Measurements from ENCODE around the gene GGT6.
A peak's percentile ranks its signal among the peaks of the same experiment; 100 is the strongest.

The GGT6 gene

DNA sequence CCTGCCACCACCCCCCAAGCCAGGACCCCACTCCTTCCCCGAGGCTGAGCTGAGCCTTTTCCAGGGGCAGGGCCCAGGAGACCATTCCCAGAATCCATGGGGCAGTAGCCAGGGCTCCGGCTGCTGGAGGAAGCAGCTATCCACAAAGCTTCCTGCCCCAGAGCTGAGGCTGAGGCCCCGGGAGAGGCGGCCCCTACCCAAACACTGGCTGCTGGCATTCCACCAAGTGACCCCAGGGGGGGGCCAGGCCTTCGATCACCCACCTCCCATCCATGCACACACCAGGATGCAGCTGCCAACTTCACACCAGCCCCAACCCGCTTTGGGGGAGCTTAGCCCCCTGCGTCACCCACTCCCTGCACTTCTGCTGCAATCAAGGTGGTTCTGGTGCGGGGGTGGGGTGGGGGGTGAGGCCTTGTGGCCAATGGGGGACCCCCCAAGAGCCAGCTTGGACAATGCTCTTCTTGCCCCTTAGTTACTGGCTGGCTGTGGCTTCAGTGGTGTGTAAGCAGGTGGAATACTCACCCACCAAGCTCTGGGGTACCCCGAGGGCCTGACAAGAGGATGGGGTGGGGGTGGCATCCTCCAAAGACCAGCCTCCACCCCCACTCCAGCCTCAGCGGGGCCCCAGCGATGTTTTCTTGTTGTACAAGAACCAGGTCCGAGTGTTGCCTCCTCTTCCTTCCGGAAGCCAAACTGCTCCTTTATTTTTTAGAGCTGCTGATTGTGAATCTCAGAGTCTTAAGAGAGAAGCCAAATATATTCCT is 22.0 kb downstream of the GGT6 start:
- H3K27me3 Mint-ChIP-seq (ENCODE audit: low read depth, poor library complexity) = no peaks in the 10 kb centered on the region
- no peak overlapping the region for H3K27ac Mint-ChIP-seq
- H3K4me1 Mint-ChIP-seq = peaks cover 44% of the 10 kb centered on the region

DNA sequence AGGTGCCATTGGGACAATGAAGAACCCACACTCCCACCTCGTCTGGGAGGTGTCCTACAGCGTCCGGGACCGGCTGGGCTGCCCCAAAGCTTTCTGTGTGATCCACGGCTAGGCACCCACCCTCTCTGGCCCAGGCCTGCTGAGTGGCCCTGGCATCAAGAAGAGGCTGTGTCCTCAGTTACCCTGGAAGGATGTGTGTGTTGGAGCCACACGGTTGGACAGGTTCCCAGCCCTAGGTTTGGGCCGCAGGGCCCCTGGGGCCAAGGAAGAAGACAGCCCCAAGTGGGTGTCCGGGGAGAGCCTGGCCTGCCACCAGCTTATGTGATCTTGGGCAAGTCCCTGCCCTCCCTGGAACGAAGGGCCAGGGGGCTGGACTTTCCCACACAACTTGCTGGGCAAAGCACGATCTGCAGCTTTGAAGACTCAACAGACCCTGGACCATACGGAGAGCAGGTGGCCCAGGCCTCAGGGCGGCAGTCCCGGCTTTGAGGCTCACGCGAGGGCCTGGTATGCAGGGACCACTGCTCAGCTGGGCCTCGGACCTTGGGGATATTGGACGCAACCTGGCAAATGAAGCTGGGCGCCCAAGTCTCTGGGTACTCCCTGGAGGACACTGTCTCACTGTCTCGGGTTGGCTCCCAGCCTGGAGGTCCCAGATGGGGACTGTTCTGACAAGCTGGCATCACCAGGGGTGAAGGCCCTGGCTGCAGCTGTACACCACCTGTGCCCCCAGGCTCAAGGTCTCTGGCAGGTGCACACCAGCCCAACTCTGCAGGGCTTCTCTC is 22.7 kb downstream of the GGT6 start:
- DNase-seq = no peak
- Mint-ChIP-seq H3K27me3 (ENCODE audit: low read depth, poor library complexity) (no peaks in the 10 kb centered on the region), H3K4me3 (no peak overlapping the region), H3K27ac (no peak overlapping the region), H3K36me3 (ENCODE audit: low read depth) (peaks cover 4% of the 10 kb centered on the region), H3K4me1 (peaks cover 44% of the 10 kb centered on the region), H3K9me3 (no peaks in the 10 kb centered on the region)
- TF ChIP-seq, protein P1, sequence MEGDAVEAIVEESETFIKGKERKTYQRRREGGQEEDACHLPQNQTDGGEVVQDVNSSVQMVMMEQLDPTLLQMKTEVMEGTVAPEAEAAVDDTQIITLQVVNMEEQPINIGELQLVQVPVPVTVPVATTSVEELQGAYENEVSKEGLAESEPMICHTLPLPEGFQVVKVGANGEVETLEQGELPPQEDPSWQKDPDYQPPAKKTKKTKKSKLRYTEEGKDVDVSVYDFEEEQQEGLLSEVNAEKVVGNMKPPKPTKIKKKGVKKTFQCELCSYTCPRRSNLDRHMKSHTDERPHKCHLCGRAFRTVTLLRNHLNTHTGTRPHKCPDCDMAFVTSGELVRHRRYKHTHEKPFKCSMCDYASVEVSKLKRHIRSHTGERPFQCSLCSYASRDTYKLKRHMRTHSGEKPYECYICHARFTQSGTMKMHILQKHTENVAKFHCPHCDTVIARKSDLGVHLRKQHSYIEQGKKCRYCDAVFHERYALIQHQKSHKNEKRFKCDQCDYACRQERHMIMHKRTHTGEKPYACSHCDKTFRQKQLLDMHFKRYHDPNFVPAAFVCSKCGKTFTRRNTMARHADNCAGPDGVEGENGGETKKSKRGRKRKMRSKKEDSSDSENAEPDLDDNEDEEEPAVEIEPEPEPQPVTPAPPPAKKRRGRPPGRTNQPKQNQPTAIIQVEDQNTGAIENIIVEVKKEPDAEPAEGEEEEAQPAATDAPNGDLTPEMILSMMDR (IDR thresholded peaks at IDR 0.05) = no peak

More for the DNA sequence above, 22.0 kb downstream of the GGT6 start:
- Mint-ChIP-seq H3K36me3 (ENCODE audit: low read depth) (peaks cover 4% of the 10 kb centered on the region), H3K9me3 (no peaks in the 10 kb centered on the region), H3K4me3 (no peak overlapping the region)
- no peak for DNase-seq
- TF ChIP-seq, protein P1 (IDR thresholded peaks at IDR 0.05) = no peak

DNA sequence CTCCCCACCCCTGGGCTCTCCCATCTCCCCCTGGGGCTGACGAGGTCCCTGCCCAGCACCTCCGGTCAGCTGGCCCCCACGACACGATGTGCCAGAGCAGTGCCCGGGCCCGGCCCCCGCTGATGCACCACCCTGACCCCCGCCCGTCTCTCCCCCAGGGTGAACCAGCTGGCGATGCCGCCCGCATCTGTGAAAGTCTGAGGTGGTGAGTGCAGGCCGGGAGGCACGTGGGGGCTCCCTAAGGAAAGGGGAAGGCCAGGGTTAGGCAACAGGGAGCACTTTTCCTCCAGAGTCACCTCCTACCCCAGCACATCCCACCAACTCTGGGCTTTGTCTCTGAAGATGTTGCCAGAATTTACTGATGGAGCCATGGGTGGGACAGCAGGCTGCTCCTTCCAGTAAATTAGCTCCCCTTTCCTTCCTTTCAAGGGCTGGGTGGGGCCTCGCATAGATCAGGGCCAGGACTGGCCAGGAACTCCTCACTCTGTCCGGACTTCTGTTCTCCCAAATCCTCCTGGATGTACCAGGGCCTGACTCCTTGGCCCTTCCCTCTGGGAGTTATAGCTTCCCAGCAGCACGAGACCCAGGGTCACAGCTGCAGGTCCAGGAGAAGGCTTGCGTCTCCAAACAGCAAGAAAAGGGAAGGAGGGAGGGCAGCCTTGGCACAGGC is 23.5 kb downstream of the GGT6 start:
- Mint-ChIP-seq H3K27me3 (ENCODE audit: low read depth, poor library complexity) (no peaks in the 10 kb centered on the region), H3K36me3 (ENCODE audit: low read depth) (peaks cover 4% of the 10 kb centered on the region), H3K4me3 (no peak overlapping the region), H3K4me1 (peaks cover 48% of the 10 kb centered on the region), H3K27ac (no peak overlapping the region), H3K9me3 (no peaks in the 10 kb centered on the region)
- no peak for DNase-seq
- TF ChIP-seq, protein P1 (IDR thresholded peaks at IDR 0.05) = no peak

DNA sequence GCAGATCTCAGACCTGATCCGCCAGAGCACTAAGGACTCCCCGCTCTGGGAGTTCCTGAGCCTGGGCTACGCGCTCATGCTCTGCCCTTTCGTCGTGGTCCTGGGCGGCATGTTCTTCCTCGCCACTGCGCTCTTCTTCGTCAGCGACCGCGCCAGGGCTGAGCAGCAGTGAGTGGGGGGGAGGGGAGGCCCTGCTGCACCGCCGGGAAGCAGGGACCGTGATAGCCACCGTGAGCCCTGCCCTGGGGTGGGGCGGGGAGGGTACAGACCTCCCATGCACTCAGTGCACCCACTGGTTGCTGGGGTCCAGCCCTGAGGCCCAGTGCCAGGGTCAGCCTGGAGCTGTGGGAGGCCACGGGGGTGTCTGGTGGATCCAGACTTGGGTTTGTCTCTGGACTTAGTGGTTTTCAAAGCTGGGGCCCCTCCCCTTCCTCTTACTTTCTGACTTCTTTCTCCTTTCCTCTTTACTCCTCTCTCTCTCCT is 24.1 kb downstream of the GGT6 start:
- H3K27ac Mint-ChIP-seq = no peak overlapping the region
- peaks cover 47% of the 10 kb centered on the region for H3K4me1 Mint-ChIP-seq
- peaks cover 4% of the 10 kb centered on the region for H3K36me3 Mint-ChIP-seq (ENCODE audit: low read depth)
- peak overlapping the region; percentile 36 for H3K4me3 Mint-ChIP-seq
- DNase-seq = no peak
- no peaks in the 10 kb centered on the region for H3K9me3 Mint-ChIP-seq
- TF ChIP-seq, protein P1 (IDR thresholded peaks at IDR 0.05) = no peak
- peaks cover 2% of the 10 kb centered on the region for H3K27me3 Mint-ChIP-seq (ENCODE audit: low read depth, poor library complexity)

DNA sequence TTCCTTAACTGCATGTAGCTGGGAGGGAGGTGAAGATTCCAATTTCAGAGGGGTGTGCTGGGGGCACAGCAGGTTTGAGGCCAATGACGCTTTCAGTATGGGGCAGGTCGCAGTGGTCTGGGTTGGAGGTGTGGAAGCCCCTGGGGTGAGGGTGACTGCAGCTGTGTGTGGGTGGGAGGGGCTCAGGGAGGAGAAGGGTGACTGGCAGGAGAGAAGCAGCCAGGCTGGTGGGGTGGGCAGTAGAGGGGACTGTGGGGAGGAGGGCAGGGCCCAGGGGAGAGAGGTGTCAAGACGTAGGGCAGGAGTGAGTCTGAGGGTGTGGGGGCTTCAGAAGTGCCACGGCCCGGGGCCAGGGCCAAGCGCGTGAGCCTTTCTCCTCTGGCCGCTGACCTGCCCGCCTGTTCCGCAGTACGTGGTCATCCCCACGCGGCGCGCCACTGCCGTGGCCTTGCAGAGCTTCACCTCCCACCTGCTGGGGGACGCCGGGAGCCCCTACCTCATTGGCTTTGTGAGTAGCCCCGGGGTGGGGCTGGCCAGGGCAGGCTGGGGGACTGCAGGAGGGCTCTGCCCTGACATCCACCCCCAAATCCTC is 24.6 kb downstream of the GGT6 start:
- TF ChIP-seq, protein P1 (IDR thresholded peaks at IDR 0.05) = no peak
- Mint-ChIP-seq H3K4me3 (no peak overlapping the region), H3K27ac (no peak overlapping the region), H3K27me3 (ENCODE audit: low read depth, poor library complexity) (peaks cover 3% of the 10 kb centered on the region), H3K36me3 (ENCODE audit: low read depth) (peaks cover 4% of the 10 kb centered on the region), H3K4me1 (peaks cover 42% of the 10 kb centered on the region), H3K9me3 (no peaks in the 10 kb centered on the region)
- DNase-seq = no peak
